Measurements from ENCODE around the gene NPAS3.

DNA sequence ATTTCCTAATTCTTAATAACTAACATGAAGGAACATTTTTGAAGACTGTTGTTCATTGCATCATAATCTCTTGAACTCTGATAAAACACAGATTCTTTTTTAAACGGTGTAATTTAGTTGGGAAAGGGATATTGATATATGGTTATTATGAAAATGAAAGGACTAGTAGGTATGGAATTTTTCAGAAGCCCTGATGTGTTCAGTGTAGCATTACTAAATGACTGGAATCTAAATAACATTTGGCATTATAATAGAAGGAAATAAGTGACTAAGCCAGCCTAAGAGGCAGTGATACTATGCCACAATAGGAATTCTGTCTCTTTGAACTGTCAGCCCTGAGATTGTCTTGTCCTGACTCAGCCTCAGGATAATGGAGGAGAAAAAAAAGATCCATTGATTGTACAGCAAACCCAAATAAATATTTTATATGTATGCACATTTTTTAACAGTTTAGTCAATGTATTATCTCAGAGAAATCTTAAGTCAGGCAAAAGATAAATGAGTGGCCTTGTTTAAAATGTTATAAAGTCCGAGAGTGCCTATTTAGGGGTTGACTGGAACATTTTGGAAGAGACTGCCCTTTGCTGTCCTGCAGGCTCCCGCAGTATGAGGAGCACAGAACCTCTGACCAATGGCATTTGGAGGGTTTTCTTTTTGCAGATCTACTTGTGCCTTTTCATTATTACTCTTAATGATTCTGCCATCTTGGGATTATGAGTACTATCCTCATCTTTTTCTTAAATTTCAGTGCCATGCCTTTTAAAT lies 741.0 kb downstream of the NPAS3 start:
- TF ChIP-seq, protein P1, sequence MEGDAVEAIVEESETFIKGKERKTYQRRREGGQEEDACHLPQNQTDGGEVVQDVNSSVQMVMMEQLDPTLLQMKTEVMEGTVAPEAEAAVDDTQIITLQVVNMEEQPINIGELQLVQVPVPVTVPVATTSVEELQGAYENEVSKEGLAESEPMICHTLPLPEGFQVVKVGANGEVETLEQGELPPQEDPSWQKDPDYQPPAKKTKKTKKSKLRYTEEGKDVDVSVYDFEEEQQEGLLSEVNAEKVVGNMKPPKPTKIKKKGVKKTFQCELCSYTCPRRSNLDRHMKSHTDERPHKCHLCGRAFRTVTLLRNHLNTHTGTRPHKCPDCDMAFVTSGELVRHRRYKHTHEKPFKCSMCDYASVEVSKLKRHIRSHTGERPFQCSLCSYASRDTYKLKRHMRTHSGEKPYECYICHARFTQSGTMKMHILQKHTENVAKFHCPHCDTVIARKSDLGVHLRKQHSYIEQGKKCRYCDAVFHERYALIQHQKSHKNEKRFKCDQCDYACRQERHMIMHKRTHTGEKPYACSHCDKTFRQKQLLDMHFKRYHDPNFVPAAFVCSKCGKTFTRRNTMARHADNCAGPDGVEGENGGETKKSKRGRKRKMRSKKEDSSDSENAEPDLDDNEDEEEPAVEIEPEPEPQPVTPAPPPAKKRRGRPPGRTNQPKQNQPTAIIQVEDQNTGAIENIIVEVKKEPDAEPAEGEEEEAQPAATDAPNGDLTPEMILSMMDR (IDR thresholded peaks at IDR 0.05): no peak
- TF ChIP-seq POLR2A (IDR thresholded peaks at IDR 0.05): no peak
